ENCODE data around the gene KCNK6.

Gene KCNK6

DNA sequence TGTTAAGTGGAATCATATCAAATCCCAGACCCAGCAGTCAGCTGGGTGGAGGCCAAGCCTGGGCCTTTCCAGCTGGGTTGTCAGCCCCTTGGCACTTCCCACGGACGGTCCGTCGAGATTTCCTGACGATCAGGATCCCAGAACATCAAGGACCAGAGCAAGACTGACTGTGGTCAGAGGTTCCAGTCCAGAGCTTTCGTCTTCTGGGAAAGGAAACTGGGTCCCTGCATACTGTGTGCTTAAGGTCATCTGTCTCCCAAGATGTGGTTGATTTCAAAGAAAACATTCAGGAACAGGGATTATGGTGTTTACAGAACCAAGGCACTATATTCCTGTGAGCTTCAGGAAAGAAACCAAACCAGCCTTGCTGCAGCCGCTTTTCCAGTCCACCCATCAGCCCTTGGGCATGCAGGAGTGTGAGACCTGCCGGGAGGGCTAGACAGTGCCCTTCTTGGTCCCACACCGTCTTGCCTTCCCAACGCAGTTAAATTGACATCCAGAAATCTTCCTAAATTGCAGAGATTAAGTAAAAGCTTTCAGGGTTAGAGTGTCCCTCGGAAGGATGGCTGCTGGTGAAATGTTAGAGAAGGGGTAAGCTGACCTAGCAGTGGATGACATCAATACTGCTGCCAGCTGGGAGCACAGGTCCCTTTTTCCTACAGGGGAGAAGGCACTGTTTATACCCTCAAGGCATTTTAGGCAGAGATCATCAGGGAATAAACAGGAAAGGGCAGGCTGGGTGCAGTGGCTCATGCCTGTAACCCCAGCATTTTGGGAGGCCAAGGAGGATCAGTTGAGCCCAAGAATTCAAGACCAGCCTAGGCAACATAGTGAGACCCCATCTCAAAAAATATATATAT is 20.6 kb upstream of the KCNK6 start:
- no peak for DNase-seq (ENCODE audit: low spot score)

DNA sequence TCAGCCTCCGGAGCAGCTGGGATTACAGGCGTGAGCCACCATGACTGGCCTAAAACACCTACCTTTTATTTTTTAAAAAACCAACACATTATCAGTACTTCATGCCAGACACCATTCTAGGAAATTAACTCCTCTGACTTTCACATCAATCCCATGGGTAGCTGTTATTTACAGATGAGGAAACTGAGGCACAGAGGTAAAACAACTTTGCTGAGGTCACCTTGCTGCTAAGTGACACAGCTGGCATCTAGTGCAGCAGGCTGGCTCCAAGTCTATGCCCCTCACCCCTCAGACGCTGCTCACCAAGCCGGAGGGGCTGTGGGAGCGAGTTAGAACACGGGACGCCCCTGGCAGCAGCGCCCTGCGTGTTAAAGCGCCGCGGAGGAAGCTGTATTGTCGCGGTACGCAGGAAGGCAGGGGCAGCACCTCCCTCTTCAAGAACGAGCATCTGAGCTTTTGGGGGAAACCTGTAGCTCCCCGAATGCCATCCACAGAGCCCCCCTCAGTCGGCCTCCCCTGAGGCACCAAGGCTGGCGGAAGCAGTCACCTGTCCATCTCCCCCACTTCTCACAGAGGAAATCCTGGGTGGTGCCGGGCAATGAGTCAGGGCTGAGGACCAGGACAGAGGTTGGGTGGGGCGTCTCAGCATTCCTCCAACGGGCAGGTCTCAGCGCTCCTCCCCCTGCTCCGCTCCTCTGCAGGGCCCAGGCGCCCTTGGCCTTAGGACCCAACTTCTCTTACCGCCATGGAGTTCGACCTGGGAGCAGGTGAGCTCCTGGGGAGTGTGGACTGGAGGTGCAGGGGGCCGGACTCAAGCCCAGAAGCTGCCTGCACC is 15.9 kb upstream of the KCNK6 start, which contains the start of gene C19orf33:
Gene C19orf33, plus strand, starts transcription at position 735 of the 835 bp plus-strand sequence. Its CDS starts 11 bp downstream, at position 746.
- peak; percentile 98 for DNase-seq (ENCODE audit: low spot score)

DNA sequence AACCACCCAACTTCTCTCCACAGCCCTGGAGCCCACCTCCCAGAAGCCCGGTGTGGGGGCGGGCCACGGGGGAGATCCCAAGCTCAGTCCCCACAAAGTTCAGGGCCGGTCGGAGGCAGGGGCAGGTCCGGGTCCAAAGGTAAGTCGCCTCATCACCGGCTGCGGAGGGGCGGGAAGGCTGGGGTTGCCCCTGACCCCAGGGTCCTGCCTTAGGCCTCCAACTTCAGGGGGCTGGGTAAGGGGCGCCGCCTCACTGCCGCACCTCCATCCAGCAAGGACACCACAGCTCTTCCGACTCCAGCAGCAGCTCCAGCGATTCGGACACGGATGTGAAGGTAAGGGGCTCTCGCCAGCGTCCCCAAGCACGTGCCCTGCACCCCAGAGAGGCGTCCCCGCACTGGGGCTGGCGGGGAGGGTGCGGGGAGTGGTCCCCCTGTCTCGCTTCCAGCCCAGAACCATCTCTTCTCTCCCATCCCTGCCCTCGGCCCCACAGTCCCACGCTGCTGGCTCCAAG is 15.2 kb upstream of the KCNK6 start:
- peak; percentile 42 for DNase-seq (ENCODE audit: low spot score)

DNA sequence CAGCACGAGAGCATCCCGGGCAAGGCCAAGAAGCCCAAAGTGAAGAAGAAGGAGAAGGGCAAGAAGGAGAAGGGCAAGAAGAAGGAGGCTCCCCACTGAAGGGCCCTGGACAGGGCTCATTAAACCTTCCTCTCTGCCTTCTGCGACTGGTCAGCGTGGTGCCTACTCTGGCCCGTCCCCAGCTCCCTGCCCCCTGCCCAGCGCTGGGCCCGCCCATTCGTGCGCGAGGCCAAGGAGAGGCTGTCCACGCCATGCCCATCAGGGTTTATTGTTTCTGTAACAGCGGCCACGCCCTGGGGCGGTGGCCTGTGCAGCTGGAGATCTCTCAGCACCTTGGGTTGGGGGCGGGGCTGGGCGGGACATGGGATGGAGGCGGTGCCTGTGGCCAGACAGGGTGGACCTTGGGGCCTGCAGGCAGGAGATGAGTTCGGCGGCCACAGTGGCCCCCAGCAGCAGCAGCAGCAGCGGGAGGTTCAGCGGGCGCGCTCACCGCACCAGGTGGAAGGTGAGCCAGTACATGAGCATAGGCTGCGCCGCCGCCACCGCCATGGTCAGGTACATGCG is 14.7 kb upstream of the KCNK6 start:
- peak; percentile 98 for DNase-seq (ENCODE audit: low spot score)

DNA sequence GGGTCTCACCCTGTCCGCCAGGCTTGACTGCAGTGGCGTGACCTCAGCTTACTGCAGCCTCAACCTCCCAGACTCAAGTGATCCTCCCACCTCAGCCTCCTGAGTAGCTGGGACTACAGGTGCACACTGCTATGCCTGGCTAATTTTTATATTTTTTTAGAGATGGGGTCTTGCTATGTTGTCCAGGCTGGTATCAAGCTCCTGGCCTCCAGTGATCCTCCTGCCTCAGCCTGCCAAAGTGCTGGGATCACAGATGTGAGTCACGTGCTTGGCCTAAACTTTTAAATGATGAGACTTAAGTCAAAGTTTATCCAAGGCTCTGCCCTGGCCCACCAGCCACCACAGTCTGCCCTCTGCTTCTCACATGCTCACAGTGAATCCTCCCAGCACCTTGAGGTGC is 13.4 kb upstream of the KCNK6 start:
- no peak for DNase-seq (ENCODE audit: low spot score)

DNA sequence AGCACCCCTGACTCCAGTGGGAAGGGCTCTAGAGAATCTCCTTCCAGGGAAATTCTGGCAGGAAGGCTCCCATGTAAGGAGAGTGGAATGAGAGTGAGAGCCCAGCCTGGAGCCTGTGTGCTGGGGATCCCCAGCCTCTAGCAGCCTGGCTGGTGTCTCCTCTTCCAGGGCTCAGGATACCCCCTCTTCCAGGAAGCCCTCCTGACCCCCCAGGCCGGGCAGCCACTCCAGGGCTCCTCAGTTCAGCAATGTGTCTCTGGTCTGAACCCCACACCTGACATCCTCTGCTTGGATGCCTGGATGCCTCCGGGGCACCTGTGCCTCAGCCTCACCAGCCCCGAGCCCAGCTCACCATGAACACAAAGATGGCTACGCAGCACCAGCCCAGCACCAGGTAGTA is 12.6 kb upstream of the KCNK6 start:
- DNase-seq (ENCODE audit: low spot score), result no peak

DNA sequence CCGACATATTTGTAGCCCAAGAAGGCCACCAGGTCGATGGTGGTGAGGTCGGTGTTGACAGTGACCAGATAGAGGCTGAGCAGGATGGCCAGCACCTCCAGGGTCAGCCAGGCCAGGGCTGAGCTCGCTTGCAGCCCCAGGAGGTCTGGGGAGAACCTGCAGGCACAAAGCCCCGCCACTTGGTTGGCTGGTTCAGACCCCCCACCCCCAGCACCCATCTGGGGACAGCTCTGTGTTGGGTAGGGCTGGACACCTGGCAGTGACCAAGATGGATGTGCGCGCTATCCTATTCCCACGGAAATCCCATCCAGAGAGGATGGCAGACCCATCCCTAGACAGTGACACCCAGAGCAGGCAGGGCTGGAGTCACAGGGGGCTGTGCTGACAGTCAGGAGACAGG is 12.0 kb upstream of the KCNK6 start:
- DNase-seq (ENCODE audit: low spot score), result no peak

DNA sequence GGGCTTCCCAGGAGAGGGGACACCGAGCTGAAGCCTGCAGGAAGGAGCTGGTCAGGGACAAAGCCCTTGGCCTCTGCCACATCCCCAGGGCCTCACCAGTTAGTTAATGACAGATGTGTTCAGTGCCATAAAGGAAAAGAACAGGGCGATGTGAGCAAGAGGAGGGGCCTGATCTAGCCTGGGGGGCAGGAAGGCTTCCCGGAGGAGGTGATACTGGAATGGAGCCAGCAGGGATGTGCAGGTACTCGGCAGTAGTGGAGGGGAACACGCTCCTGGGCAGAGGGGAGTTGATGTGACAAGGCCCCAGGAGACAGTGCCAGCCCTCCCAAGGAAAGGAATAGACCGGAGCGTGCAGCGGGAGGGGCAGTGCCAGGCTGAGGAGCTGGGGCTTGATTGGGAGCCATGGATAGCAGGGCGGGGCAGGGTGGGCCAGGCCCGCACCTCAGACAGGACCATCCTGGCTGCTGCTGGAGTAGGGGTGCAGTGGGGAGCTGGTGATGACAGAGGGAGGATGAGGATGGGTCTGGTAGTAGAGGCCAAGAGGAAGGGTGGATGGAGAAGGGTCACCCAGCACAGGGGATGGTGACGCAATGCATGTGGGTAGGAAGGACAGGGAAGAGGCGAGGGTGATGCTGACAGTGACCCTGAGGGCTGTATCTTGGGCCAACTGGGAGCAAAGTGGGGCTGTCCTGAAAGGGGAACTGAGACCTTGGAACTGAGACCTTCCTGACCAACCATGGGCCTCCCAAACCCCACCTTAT is 11.5 kb upstream of the KCNK6 start:
- no peak for DNase-seq (ENCODE audit: low spot score)

DNA sequence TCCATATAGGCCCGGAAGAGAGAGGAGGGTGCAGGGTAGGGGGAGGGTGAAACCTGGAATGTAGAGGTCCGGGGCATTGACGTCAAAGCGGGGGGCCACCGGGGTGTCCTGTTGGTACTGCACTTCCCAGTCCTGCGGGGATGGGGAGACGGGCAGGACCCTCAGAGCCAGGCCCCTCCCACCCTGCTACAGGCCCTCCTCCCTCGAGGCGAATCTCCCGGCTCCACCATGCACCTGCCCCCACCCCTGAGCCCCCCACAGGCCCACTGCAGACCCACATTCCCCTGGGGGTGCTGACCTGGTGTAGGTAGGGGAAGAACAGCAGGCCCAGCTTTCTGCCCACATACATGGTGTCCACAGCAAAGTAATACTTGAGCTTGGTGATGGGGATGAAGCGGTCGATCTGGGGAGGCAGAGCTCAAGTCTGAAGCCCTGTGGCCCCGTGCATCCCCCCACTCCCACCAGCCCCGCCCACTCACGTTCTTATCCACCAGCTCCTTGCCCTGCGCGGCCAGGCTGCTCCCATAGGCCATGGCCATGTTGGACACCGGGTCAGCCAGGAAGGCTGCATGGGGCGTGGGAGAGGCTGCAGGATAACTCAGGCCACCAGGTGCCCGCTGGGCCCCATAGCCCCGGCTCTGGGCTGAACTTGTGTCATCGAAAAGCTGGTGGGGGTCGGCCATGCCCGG is 10.6 kb upstream of the KCNK6 start:
- DNase-seq (ENCODE audit: low spot score), result no peak

DNA sequence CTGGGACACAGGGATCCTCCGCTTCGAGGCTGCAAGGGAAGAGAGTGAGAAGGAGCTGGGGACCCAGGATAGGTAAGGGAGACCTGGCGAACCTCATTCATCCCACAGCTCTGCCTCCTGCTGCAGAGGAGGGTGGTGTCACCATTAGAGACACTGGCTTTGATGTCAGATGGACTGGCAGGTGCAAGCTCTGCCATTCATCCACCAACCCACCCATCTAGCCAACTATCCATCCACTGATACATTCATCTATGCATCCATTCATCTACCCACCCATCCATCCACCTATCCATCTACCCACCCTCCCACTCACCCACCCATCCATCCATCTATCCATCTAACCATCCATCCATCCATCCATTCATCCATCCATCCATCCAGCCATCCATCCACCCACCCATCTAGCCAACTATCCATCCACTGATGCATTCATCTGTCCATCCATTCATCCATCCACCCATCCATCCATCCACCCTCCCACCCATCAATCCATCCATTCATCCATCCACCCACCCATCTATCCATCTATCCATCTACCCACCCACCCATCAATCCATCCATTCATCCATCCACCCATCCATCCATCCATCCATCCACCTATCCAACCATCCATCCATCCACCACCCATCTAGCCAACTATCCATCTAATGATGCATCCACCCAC is 9.9 kb upstream of the KCNK6 start:
- DNase-seq (ENCODE audit: low spot score), result no peak

DNA sequence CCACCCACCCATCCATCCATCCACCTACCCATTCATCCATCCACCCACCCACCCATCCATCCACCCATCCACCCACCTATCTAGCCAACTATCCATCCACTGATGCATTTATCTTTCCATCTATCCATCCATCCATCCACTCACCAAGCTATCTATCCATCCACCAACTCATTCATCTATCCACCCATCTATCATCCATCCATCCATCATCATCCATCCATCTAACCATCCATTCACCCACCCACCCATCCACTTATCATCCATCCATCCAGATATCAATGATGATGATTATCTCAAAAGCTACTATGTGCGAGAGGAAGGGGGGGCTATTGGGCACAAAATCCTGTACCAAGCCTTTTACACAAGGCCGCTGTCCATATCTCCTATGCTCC is 9.4 kb upstream of the KCNK6 start:
- DNase-seq (ENCODE audit: low spot score), result no peak

DNA sequence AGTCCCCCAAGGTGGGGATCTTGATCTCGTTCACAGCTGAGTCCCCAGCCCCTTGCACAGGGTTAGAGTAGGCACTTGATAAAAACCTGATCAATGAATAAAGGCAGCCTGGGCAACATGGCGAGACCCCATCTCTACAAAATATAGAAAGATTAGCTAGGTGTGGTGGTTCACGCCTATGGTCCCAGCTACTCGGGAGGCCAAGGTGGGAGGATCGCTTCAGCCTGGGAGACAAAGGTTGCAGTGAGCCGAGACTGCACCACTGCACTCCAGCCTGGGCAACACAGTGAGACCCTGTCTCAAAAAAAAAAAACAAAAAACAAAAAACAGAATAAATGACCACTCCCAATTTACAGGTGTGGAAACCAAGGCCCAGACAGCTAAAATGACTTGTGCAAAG is 8.7 kb upstream of the KCNK6 start:
- no peak for DNase-seq (ENCODE audit: low spot score)

DNA sequence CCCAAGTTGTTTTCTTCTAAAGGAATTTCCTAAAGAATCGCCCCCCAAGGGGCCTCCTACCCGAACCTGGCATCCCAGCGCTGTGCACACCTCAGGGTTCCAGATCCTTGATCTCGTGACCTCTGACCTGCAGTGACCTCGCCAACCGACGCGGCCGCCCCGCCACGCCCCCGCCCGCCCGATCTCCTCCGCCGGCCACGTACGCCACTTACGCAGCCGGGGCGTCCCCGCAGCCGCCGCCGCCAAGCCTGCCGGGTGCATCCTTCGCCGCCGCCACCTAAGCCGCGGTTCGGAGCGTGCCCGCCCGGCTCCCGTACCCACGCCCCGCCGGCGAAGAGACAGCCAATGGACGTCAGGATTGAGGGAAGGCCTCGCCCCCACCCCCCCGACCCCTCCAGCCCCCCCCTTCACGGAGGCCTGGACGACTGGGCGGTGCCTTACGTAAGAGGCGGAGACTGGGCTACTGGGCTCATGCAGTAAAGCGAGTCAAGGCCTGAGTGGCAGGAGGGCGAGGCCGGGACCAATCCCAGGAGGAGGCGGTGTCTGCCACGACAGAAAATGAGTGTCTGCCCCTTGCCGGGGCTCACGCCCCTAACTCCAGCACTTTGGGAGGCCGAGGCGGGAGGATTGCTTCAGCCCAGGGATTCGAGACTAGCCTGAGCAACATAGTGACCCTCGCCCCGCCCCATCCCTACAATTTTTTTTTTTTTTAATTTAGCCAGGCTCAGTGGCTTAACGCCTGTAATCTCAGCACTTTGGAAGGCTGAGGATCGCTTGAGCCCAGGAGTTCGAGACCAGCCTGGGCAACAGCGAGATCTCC is 3.8 kb upstream of the KCNK6 start, which contains the start of gene YIF1B:
Gene YIF1B, minus strand, starts transcription at position 291 of the 820 bp plus-strand sequence. Its CDS starts 30 bp downstream, at position 261.
- DNase-seq (ENCODE audit: low spot score), result peak; percentile 99

DNA sequence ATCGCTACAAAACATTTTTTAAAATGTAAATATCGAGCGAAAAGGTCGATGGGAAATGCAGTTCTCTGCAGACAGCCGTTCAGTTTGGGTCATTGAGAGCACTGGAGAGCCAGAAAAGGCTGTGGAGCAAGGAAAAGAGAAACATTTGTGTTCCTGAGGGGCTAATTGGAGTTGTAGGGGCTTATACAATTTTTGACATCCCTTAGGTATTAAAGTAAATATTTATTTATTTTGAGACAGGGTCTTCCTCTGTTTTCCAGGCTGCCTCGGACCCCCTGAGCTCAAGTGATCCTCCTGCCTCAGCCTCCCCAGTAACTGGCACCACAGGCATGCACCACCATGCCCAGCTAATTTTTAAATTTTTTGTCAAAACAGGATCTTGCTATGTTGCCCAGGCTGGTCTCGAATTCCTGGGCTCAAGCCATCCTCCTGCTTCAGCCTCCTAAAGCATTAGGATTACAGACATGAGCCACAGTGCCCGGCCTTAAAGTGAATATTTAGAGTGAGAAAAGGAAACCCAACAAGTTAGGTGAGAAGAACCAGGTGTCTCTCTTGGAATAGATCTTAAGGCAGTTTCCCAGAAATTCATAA is 3.1 kb upstream of the KCNK6 start:
- DNase-seq (ENCODE audit: low spot score), result no peak

DNA sequence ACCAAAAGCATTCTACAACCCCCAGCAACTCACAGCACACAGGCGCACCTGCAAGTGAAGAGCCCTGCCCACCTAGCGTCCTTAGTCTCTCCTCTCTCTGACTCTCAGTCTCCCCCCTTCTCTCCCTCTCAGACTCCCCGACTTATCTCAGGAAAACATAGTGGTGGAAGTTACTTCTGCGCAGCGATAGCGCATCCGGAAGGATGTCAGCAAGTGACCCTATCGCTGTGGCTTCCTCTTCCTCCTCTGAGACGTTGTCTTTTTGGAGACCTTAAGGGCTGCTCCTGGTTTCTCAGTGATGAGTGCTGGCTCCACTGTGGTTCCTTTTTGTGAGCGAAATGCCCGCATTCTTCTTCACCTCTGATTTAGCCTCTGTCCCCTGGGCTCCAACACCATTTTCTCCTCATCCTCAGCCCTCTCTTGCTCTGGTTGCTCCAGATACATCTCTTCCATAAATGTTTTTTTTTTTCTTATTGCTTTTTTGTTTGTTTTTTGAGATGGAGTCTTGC is 2.5 kb upstream of the KCNK6 start:
- no peak for DNase-seq (ENCODE audit: low spot score)

DNA sequence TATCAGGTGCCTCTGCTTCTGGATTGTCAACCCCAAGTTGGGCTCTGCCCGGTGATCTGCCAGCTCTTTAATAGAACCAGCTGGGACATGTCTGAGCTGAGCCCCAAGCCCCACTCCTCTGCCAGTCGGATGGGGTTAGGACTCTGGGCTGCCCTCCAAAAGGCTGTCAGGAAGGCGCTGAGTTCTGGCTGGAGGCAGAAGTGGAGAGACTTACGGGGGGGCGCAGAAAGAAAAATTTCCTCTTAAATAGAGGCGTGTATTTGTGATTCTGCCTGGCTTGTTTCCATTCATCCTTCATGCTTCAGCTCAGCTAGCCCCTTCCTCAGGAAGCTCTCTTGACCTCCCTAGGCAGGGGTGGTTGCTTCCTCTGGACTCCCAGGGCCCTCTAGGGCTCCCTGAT is 985 bp upstream of the KCNK6 start:
- no peak for DNase-seq (ENCODE audit: low spot score)

DNA sequence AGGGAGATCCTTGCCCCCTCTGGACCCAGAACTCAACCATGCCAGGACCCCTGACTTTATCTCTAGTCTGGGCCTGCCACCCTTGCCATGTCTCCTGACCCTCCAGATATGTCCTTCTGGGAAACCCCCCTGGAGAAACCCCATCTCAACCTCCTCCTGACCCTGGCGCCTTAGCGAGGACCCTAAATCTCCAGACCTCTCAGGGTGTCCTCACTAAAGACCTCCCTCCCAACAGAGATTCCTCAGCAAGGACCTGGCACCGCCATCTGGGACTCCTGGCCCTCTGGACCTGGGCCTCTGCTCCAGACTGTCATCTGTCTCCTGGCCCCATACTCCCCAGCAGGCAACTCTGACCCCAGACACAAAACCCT is 1.3 kb downstream of the KCNK6 start:
- no peak for DNase-seq (ENCODE audit: low spot score)

DNA sequence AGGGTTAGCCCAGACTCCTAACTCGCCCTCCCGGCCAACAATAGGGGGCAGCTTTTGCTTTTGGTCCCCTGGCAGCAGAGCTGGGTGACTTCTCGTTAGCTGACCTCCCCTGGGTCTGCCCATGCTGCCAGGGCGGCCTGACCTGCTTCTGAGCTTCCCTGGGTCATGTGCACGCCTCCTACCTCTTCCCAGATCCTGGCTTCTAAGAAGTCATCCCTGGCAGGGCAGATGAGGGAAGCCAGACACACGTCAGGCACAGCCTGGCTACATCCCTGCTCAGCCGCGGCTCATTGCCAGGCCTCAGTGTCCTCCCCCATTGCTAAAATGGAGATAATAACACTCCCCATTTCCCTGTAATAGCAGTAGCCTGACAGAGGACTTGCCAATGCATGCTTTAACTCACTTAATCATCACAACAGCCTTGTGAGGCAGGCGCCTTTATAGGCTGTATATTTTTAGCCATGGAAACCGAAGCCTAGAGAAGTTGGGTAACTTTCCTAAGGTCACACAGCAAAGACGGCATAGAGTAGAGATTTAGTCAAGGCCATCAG is 2.1 kb downstream of the KCNK6 start:
- DNase-seq (ENCODE audit: low spot score), result no peak

DNA sequence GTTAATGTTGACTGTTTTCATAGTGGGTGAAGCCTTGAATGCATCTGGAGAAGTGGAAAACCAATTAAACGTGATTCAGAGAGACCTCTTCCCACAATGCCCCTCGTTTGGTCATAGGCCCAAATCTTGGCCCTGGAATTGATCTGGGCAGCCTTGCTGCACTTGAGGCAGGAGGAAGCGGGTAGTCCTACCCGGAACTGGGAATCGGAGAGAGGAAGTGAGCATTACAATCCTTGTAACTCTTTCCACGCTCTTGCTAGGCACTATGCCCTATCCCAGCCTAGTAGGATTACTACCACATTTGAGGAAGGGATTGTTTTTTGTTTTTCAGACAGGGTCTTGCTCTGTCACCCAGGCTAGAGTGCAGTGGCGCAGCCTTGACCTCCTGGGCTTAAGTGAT is 3.6 kb downstream of the KCNK6 start:
- no peak for DNase-seq (ENCODE audit: low spot score)

Measured in SW480 (cell line).